Activated T-cell treated with anti-CD3 and anti-CD28 coated beads for 4 hours (primary cell): ENCODE data around the gene PSIP1.
"Not testable (repeated sequence)": the region's sequence is repeated elsewhere in the genome, so short reads cannot be mapped to it uniquely, and the experiment has no call there.

ENCODE experiments used
- DNase-seq: peaks from one replicate; pipeline ENCODE4 v3.0.0-alpha.2; 2020

PSIP1 gene

GRCh38 chr9:15510789-15511575 is at the start of gene PSIP1:
Gene PSIP1, minus strand, starts transcription at chr9:15510970. Its CDS starts 782 bp downstream, at chr9:15510188.
- DNase-seq: peak; percentile 74

DNA sequence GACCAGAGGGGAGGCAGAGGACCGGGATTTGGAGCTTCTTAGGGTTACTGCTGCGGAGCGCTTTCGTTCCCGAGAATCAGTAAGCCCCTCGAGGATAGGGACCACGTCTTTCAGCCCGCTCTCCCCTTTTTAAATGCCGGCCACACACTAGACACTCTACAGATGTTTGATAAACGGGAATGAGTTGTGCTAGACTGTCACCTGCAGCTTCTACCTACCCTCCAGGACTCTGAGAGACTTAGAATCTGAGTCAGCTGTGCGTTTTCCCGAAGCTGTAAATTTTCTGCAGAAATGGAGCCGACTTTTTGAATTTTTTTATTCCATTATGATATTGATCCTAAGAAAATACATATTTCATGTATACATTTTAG is 42.7 kb upstream of the PSIP1 start:
- no peak for DNase-seq

DNA sequence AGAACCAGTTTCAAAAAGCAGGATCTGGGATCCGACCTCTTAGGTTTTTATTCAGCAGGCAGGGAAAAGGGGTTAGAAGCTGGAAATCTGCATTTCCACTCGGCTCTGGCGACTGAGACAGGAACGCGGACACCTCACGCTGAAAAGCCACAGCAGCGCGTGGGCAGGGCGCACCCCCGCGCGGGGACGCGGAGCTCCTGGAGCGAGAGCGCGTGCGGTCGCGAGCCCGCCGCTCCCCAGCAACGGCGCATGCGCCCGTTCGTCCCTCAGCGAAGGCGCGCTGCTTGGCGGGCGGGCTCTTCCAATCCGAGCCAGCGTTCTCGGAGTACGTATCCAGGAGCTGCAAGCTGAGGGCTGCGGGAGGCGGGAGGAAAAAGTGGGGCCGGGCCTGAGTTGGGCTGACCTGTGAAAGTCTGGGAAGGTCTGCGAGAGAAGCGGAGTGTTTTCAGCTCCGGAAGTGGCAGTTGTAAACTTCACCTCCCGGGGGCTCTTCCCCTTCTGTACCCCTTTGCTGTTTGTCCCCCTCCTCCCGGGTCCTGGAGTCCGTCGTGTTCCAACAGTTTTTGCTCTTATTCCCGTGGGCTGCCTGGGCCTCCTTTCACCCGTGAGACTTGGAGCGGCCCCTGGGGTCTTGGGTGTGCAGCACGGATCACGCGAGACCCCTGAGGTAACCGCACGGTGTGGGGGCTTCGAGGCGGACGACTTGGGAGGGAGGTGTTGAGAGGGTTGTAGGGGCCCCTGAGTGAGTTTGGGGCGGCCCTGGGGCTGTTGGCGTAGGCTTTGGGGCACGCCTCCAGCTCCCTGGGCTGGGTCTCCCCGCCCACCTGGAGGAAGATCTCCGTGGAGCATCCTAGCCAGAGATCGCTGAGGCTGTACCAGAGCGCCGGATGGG is 42.1 kb upstream of the PSIP1 start, which contains the start of gene CCDC171:
Gene CCDC171 (plus strand): TSS at position 408 of the 892 bp plus-strand sequence. CDS start 11,046 bp downstream, outside the sequence.
- peak; percentile 73 for DNase-seq

DNA sequence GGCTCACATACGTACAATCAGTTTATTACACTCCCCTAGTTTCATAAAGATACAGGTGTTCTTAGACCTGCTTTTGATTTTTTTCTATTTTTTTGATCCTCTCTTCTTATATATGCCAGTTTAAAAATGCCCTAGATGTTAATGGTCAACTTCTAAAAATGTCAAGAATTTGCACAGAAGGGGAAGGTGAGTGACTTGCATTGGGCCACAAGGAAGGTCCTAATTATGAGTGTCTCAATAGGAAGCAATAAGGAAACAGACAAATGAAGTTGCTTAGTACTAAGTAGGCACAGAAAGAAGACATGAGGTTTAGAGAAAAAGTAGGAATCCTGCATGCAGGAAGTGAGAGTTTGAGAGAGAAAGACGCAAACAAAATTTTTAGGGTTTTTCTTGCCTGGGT is 38.8 kb upstream of the PSIP1 start:
- DNase-seq: no peak

- DNase-seq: no peak
These were observed 32.5 kb upstream of the PSIP1 start for GRCh38 chr9:15543047-15543813.

GRCh38 chr9:15542624-15543023 is 31.9 kb upstream of the PSIP1 start:
- no peak for DNase-seq

DNA sequence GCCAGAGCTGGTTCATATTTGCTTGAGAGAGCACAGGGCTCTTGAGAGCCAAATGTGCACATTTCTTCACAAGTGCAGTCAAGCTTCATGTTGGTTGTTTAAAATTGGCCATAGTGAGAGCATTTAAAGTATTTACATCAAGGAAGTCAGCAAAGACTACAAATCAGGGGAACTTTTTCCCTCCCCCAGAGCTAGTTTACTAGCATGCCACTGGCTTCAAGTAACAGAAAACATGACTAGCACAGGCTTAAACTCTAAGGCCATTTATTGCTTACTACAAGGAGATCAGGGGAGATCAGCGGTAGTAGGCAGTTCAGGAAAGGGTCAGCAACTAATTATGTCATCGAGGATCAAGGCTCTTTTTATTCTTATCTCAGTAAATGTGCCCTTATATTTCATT is 31.1 kb upstream of the PSIP1 start:
- DNase-seq: no peak

DNA sequence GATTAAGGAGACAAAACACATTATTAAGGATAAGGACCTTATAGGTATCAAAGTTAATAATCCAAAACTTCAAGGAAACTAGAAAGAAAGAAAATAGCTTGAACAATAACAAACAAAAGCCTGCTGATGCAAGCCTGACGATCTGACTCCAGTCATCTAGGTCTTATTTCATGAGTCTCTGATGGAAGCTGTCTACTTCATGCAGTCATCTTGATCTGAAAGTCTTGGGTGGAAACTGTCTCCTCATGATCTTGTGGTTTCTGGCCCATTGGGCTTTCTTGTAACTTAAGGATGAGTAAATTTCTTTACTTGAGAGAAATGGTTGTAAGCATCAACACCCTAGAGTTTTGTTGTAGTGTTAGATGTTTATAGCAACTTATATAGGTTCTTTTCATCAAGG is 20.6 kb upstream of the PSIP1 start:
- no peak for DNase-seq

DNA sequence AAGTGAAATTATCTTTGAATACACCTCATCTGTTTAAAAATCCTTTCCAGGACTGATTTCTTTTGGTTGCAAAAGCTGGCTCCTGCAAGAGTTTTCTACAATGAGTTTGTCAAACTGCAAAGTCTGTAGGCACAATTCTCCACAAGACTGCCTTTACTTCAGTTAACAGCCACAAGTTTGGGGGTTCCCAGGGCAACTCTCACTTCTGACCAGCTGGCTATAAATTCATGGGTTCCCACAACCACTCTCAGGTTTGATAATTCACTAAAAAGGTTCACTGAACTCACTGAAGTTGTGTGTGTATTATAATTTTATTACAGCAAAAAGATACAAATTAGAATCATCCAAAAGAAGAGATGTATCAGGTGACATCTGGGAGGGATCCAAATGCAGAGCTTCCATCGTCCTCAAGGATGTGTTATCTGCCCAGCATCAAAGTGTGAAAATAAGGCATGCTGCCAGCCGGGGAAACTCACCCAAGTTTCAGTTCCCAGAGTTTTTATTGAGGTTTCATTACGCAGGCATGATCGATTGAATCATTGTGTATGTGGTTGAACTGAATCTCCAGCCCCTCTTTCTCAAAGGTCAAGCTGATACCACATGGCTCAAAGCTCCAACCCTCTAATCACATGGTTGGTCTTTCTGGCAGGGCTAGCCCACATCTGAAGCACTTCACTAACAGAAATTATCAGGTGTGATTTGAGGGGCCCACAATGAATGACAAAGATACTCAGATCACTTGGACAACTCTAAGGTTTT is 19.0 kb upstream of the PSIP1 start:
- DNase-seq: no peak

GRCh38 chr9:15527035-15527434 is 16.3 kb upstream of the PSIP1 start:
- DNase-seq: not testable (repeated sequence)

- DNase-seq: no peak
These were observed 15.2 kb upstream of the PSIP1 start for GRCh38 chr9:15525958-15526357.

DNA sequence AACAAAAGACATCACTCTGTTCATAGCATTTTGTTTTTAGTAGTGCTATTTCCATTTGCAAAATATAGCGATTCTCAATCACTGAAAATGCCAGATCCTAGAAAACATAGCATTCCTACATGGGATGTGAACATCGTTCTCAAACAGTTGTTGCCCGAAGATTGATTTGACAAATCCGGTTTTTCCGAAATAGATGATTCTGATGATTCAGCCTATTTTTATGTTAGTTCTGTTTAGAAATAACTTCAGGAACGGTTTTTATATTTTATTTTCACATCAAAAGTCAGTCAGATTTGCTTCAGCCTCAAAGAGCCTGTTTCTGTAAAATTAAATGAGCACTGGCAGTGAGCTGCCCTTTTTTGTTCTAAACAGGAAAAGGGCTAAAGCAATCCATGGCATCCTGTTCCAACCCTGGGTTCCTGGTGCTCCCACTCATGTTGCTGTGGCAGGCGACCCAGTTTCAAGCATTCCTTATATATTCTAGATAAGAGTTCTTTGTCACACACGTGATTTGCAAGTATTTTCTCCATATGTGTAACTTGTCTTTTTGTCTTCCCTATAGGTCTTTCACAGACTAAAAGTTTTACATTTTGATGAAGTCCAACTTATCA is 14.2 kb upstream of the PSIP1 start:
- DNase-seq: no peak

- no peak for DNase-seq
These were observed 11.5 kb upstream of the PSIP1 start for GRCh38 chr9:15522130-15522755.

DNA sequence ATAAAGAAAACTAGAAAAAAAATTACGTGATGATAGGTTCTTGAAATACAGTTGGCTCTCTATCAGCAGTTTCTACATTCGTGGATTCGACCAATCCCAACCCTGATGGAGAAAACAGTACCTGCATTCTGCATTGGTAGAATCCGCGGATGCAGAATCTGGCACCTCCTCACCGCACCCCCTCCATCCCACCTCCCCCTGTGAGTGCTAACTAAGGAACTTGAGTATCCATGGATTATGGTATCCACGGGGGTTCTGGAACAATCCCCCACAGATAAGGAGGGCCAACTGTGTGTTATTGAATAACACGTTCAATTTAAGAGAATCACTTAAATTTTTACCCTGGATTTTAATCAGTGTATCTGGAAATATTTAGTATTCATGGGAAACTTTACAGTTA is 10.5 kb upstream of the PSIP1 start:
- DNase-seq: no peak

GRCh38 chr9:15519831-15520230 is 9.1 kb upstream of the PSIP1 start:
- no peak for DNase-seq

DNA sequence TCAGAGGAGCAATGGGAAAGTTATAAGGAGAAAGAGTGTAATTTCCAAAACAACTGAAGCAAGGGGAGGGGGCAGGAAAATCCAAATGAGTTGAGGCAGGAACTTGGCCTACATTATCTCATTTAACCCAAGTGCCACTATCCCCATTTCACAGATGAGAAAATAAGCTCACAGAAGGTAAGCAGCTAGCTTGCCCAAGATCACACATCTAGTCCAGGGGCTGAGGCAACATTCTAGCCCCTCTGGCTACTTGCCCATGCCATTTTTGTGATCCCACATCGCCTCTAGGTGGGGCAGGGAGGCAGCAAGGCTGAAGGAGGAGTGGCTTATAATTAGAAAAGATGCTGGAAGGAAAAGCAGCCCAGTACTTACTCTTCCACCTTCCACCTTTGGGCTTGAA is 2.6 kb upstream of the PSIP1 start:
- no peak for DNase-seq

DNA sequence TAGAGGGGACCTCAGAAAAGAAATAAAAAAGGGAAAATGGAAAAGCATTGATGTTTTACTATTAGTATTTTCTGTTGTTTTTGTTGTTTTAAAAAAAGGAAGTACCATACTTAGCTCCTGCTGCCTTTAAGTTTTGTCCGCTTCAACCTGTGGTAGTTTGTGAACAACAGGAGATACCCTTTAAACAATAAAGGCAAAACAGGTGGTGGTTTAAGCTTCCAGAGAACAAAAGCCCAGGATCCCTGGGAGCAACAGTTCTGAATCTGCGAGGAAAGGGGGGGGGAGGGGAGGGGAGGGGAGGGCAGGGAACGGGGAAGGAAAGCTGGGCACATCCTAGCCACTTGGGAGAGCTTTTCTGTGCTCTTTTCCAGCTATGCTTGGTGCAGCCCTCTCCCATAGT is 2.1 kb upstream of the PSIP1 start:
- no peak for DNase-seq

DNA sequence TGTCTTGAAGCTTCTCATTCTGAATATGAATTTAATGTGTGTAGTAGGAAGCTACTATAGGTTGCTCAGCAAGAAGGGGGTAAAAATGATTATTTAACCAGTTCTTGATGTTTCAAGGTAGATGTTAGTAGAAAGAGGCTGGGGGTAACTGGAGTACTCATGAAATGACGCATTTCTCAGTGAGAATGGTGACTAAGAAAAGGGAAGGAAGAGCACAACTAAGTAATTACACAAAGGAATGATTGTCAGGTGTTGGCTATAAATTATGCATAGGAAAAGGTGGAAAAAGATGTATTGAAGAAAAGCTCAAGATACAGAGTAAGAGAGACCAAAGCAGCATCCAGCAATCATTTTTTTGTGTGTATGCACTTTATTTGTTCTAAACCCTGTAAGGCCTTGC is 1.4 kb upstream of the PSIP1 start:
- no peak for DNase-seq

DNA sequence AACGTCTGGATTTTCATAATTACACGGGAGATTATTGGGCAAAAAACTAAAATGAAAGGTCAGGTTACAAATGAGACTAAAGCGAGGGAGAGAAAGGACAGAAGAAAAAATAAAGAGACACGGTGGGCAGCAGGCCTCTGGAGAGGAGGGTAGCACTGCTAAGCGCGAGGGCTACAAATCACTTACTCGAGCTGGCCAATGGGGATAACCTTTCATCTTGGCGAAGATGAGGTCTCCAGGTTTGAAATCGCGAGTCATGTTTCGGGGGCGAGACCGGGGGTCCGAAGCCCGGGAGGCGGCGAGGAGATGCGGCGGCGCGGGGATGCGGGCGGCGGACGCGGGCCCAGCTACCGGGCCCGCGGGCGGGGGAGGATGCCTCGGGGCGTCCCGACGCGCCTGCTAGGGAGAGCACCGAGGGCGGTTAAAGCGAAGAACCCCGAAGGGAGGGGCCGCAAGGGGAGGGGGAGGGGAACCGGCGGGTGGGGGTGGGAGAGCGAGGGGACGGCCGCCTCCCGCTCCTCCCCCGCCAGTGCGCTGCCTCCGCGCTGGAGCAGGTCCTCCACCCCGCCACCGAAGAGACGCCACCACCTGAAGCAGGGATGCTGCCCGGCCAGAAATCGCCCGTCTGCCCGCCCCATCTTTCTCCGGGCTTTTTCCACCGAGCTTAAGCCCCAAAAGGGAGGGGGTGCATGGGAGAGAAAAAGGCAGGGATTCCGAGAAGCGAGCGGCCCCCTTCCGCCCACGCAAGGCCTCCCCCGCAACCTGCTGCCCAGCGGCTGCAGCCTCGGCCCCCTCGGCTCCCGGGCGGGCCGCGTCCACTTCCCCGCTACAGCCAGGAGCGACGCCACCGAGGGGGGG is 610 bp downstream of the PSIP1 start:
- DNase-seq: peak; percentile 48

- no peak for DNase-seq
These were observed 4.8 kb downstream of the PSIP1 start for GRCh38 chr9:15505921-15506320.

GRCh38 chr9:15501803-15502202 is 9.0 kb downstream of the PSIP1 start:
- DNase-seq: no peak
